Skeletal muscle cell (primary cell): ENCODE data around the gene RSRP1.

Experiments
- DNase-seq: peaks from one replicate; pipeline ENCODE4 v3.0.0-alpha.2; 2010; ENCODE audit warnings: low read depth
- H3K4me3 ChIP-seq: 2 replicates; pipeline ENCODE4 v1.5.1; 2011; ENCODE audit warnings: low read depth, mild to moderate bottlenecking, control low read depth, low read length, moderate library complexity

RSRP1 gene

GRCh38 chr1:25197235-25197975 lies 49.8 kb downstream of the RSRP1 start:
- no peak overlapping the region for H3K4me3 ChIP-seq
- no peak for DNase-seq

DNA sequence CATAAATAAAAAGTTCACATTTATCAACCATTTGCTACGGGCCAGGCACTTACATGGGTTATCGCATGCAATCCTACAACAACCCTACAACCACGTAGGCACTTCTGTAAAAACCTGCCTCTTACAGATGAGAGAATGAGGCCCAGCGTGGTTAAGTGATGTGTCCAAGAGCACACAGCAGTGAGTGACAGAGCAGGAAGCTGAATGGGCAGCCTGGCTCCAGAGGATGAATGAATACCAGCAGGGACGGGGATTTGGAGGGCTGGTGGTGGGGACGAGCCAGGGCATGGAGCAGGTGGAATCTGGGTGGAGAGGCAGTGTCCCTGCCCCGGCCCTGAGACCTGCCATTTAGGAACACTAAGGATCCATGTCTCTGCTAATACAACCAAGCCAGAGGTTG lies 50.4 kb downstream of the RSRP1 start:
- H3K4me3 ChIP-seq = no peak overlapping the region
- no peak for DNase-seq

GRCh38 chr1:25195835-25196234 lies 51.4 kb downstream of the RSRP1 start:
- no peak overlapping the region for H3K4me3 ChIP-seq
- DNase-seq = no peak

DNA sequence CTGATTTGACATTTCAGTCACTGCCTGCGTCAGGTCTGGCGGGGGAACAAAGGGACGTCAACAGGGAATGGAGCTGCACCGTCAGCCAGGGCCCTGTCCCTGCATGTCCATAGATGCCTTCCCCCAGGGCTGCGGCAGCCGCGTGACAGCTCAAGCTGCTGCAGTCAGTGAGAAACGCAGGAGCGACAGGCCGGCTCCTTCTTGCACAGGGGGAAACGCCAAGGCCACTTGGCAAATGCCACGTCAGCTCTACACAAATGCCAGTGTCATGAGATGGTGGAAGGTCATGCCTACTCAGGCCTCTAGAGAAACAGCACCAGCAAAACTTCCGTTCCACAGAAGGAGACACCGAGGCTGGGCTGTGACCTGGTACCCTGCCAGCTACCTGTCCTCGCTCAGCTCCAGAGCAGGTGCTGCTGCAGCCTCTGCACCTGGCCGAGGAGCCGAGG lies 52.7 kb downstream of the RSRP1 start:
- DNase-seq = no peak

DNA sequence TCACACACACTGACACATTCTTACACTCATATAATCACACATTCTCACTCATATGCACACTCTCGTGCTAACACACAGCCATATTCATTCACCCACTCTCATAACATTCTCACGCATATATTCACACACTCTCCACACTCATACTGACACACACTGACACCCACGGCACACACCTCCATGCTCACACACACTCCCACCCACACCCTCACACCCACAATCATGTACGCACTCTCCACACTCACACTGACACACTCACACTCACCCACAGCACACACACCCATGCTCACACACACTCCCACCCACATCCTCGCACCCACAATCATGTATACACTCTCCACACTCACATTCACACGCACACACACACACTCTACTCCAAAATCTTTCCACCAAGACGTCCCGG lies 53.2 kb downstream of the RSRP1 start:
- DNase-seq = no peak
- no peak overlapping the region for H3K4me3 ChIP-seq

More for the DNA sequence above, 52.7 kb downstream of the RSRP1 start:
- no peak overlapping the region for H3K4me3 ChIP-seq

DNA sequence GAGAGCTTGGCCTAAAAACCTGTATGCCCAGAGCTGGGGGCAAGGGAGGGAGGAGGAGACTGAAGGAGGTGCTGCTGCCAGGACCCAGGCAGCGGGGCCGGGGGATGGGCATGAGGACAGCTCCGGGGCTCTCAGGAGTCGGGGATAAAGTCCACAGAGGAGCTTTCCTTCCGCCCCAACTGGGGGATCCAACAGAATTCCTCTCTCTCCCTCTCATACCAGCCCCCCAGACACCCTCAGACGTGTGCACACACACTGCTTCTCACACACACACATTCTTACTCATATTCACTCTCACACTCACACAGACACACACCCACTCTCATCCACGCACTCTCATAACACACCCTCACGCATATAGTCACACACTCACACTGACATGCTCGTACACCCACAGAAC lies 54.0 kb downstream of the RSRP1 start:
- no peak for DNase-seq

More for the DNA sequence above, 54.0 kb downstream of the RSRP1 start:
- no peak overlapping the region for H3K4me3 ChIP-seq
